NAMALWA (cell line): ENCODE results near the gene DDRGK1.
A peak's percentile ranks its signal among the peaks of the same experiment; 100 is the strongest.

Experiments
- DNase-seq: peaks from one replicate; pipeline ENCODE4 v3.0.0-alpha.2; 2015; ENCODE audit warnings: low spot score

The DDRGK1 gene

GRCh38 chr20:3204124-3204794, at the start of gene DDRGK1:
Gene DDRGK1, minus strand, starts transcription at chr20:3204682. Its CDS starts 55 bp downstream, at chr20:3204627.
- DNase-seq, result peak; percentile 90

GRCh38 chr20:3251806-3252205, 47.3 kb upstream of the DDRGK1 start:
- DNase-seq, result no peak

- DNase-seq, result peak; percentile 16
Measured at GRCh38 chr20:3250091-3250504, 45.6 kb upstream of the DDRGK1 start.

- no peak for DNase-seq
Measured at GRCh38 chr20:3248993-3249347, 44.5 kb upstream of the DDRGK1 start.

- no peak for DNase-seq
Measured at GRCh38 chr20:3248167-3248992, 43.9 kb upstream of the DDRGK1 start.

GRCh38 chr20:3247638-3248037, 43.2 kb upstream of the DDRGK1 start:
- no peak for DNase-seq

- no peak for DNase-seq
Measured at GRCh38 chr20:3246682-3247081, 42.2 kb upstream of the DDRGK1 start.

GRCh38 chr20:3245711-3246110, 41.2 kb upstream of the DDRGK1 start:
- DNase-seq, result no peak

- no peak for DNase-seq
Measured at GRCh38 chr20:3245156-3245555, 40.7 kb upstream of the DDRGK1 start.

GRCh38 chr20:3244613-3245012, 40.1 kb upstream of the DDRGK1 start:
- DNase-seq, result no peak

GRCh38 chr20:3243718-3244358, 39.4 kb upstream of the DDRGK1 start:
- DNase-seq, result no peak

GRCh38 chr20:3242172-3242692, 37.8 kb upstream of the DDRGK1 start:
- DNase-seq, result no peak

GRCh38 chr20:3240776-3241363, 36.4 kb upstream of the DDRGK1 start:
- no peak for DNase-seq

GRCh38 chr20:3239867-3240775, 35.6 kb upstream of the DDRGK1 start:
- no peak for DNase-seq

- no peak for DNase-seq
Measured at GRCh38 chr20:3239026-3239866, 34.8 kb upstream of the DDRGK1 start, which contains the start of gene SLC4A11. Gene SLC4A11, minus strand, starts transcription at chr20:3239190. Its CDS starts 53 bp downstream, at chr20:3239137.

GRCh38 chr20:3238616-3239025, 34.1 kb upstream of the DDRGK1 start:
- no peak for DNase-seq

GRCh38 chr20:3237958-3238615, 33.6 kb upstream of the DDRGK1 start:
- no peak for DNase-seq

GRCh38 chr20:3237011-3237957, 32.8 kb upstream of the DDRGK1 start:
- no peak for DNase-seq
